T1000 (cell line): ENCODE data around the gene COL17A1.

Source experiments
- DNase-seq: peaks from one replicate; lab custom pipeline; 2025; ENCODE audit warnings: mixed read lengths; lab: John Stamatoyannopoulos, UW

COL17A1 gene

DNA sequence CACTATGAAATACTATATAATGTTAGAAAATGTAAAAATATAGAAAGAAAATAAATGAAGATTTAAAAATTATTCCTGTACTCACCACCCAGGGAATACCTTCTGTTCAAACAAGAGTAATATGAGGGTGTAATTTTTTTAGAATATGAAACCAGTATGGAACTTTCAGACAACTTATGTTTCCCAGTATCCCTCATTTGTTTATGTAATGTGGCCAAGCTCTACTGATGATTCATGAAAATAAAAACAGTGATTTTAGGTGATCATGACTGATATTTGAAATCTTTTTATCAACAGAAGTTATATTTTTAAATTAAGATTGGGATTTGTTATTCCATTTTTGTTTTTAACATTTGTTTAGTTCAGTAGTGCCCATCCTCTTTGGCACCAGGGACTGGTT, 100.0 kb downstream of the COL17A1 start:
- DNase-seq = no peak

DNA sequence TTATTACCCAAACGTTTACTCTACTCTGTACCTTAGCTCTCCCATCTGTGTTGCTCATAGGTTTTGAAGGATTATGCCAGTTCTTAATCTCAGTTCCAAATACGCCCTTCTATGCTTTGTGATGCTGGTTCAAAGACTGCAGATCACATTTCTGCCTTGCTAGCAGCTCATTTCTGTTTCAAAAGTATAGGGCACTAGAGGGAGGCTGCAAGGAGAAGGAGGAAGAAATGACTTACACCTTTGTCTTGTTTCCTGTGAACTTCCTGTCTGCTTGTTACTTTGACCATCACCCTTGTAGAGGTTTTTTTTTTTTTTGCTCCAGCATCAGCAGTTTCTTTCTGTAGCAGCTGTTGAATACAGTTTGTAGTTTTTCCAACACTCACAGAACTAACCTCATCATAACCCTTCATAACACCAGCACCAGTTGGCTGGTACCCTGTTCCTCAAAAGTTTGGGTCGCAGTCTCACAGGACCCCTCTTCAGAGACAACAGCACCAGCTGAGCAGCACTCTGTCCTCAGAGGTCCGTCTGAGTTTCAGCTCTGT, 102.2 kb downstream of the COL17A1 start:
- no peak for DNase-seq

- no peak for DNase-seq
Observed at GRCh38 chr10:103982639-103983038, 103.0 kb downstream of the COL17A1 start.
